ENCODE data around the gene GRIK4. TPM values are rescaled to one million over a fixed set of nuclear protein-coding genes. Genes with fewer than 3 reads are reported as not detected.
"Not testable (repeated sequence)": the region's sequence is repeated elsewhere in the genome, so short reads cannot be mapped to it uniquely, and the experiment has no call there.

Gene GRIK4
- total RNA-seq, 6 experiments from 2014 or later: 0.07 to 0.11 TPM; not detected in 4

DNA sequence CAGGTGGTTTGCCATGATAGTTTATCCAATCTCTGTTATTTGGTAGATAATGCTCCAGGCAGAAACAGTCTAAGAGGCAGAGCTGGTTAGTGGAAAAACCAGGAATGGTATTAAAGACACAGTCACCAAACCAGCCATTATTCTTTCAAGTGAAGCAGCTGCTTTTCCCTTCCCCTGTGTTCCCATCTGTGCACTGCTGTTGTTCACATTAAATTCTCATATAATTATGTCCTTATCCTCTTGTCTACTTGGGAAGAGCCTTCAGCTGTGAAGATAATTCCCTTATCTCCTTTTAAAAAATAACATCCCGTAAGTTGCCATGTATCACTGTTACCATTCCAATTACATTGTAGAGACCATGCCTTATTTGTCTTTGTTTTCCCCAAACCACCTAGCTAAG, 507.2 kb downstream of the GRIK4 start:
- TF ChIP-seq, protein P1, sequence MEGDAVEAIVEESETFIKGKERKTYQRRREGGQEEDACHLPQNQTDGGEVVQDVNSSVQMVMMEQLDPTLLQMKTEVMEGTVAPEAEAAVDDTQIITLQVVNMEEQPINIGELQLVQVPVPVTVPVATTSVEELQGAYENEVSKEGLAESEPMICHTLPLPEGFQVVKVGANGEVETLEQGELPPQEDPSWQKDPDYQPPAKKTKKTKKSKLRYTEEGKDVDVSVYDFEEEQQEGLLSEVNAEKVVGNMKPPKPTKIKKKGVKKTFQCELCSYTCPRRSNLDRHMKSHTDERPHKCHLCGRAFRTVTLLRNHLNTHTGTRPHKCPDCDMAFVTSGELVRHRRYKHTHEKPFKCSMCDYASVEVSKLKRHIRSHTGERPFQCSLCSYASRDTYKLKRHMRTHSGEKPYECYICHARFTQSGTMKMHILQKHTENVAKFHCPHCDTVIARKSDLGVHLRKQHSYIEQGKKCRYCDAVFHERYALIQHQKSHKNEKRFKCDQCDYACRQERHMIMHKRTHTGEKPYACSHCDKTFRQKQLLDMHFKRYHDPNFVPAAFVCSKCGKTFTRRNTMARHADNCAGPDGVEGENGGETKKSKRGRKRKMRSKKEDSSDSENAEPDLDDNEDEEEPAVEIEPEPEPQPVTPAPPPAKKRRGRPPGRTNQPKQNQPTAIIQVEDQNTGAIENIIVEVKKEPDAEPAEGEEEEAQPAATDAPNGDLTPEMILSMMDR (IDR thresholded peaks at IDR 0.05): no peak
- no peak for TF ChIP-seq POLR2A (IDR thresholded peaks at IDR 0.05)
- WGBS (ENCODE audit: insufficient coverage, low coverage, low lambda C conversion rate, missing lambda C conversion rate): 73% methylated on average over 1 of the region's 1 CpG
- no peak for DNase-seq
- H3K4me3 ChIP-seq: no peak overlapping the region
- H3K9me3 ChIP-seq: no peaks in the 10 kb centered on the region
- no peaks in the 10 kb centered on the region for H3K27me3 ChIP-seq
- intact Hi-C loops (cut with DNase I): no loop called here
- ATAC-seq: no peak
- no peaks in the 10 kb centered on the region for H3K36me3 ChIP-seq
- no peak overlapping the region for H3K27ac ChIP-seq
- H3K4me1 ChIP-seq: no peaks in the 10 kb centered on the region

DNA sequence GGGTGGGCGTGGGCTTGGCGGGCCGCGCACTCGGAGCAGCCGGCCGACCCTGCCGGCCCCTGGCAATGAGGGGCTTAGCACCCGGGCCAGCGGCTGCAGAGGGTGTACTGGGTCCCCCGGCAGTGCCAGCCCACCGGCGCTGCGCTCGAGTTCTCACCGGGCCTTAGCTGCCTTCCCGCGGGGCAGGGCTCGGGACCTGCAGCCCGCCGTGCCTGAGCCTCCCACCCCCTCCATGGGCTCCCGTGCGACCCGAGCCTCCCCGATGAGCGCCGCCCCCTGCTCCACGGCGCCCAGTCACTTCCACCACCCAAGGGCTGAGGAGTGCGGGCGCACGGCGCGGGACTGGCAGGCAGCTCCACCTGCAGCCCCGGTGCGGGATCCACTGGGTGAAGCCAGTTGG, 510.2 kb downstream of the GRIK4 start:
- no CpG with 5 or more reads among the region's 36 CpGs for WGBS (ENCODE audit: insufficient coverage, low coverage, low lambda C conversion rate, missing lambda C conversion rate)
- ATAC-seq; H3K27me3 ChIP-seq; intact Hi-C loops (cut with DNase I); H3K4me3 ChIP-seq; DNase-seq; H3K36me3 ChIP-seq; H3K27ac ChIP-seq; H3K9me3 ChIP-seq: not testable (repeated sequence)
- H3K4me1 ChIP-seq: peaks cover 0 to 12% (median 3%) of the 10 kb centered on the region in 4 donors

DNA sequence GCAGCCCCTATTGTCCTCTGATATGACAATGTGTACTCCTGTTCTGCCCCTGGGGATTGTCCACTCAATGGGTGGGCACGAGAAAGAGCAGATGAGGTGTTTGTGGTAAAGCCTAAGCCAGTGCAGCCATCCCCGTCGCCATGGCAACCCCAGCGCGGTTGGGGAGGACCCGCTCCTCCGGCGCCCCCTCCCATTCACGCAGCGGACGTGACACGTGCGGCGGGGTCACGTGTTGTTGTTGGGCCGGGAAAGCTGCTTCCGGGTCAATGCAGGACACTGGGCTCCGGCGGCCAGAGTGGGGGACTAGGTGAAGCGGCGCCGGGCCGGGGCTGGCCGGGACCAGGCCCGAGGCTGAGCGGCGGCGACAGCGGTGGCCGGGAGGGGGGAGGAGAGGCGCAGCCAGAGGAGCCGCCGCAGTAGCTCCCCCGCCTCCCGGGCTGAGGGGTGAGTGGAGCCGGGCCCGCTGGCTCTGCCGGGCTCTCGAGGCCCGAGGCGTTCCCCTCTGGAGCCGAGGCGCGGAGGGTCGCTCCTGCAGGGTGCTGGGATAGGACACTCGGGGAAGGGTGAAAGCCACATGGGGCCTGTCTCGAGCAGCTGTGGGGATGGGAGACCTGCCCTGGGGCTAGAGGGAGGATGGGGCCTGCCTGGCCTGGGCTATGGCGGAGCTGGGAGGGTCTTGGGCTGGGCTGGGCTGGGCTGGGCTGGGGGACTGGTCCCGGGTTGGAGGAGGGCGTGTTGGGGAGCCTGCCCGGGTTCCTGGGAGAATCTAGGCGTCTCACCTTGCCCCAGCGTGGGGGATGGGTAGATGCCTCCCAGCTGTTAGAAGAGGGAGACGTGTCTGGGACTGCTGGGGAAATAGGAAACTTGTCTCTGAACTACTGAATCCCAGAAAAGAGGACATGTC, 512.6 kb downstream of the GRIK4 start, which contains the start of gene TBCEL:
Gene TBCEL (plus strand): TSS at position 255 of the 904 bp plus-strand sequence. CDS start 21,589 bp downstream, outside the sequence.
- TF ChIP-seq, protein P1 (IDR thresholded peaks at IDR 0.05): no peak
- ATAC-seq: peak; percentile 92 to 97 (median 96)
- DNase-seq: peak; percentile 85 to 93 (median 88)
- intact Hi-C loops (cut with DNase I): no loop called here
- Histone ChIP-seq H3K4me3 (peak within 1 kb of the TSS; percentile 61 to 80 (median 77)), H3K4me1 (peaks cover 0 to 17% (median 5%) of the 10 kb centered on the region in 4 donors), H3K9me3 (no peaks in the 10 kb centered on the region), H3K27me3 (no peaks in the 10 kb centered on the region), H3K36me3 (no peaks in the 10 kb centered on the region), H3K27ac (peak within 1 kb of the TSS; percentile 48 to 79 (median 71))
- 0% methylated on average over 17 of the region's 54 CpGs for WGBS (ENCODE audit: insufficient coverage, low coverage, low lambda C conversion rate, missing lambda C conversion rate)

DNA sequence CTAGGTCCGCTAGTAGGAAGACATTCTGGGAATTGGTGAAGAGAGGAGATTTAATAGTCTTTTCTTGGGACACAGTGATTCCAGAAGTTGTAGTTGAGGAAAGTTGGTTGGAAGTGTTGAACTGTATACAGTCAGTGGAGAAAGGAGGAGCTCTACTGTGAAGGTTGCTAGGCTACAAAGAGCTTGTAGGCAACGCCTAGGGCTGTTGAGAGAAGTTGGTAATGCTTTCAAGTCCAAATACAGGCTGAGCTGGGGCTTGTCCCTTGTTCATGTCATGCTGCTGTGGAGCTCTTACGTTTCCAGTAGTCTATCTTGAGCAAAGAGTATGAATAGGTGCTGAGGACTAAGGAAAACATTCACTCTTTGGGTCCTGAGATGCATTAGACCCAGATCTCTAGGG, 513.4 kb downstream of the GRIK4 start:
- DNase-seq (no peak), ATAC-seq (peak; percentile 21 to 56 (median 36))
- no peaks in the 10 kb centered on the region for H3K27me3 ChIP-seq
- peak overlapping the region; percentile 61 to 80 (median 77) for H3K4me3 ChIP-seq
- H3K4me1 ChIP-seq: peaks cover 0 to 22% (median 7%) of the 10 kb centered on the region in 4 donors
- peak overlapping the region; percentile 48 to 79 (median 71) for H3K27ac ChIP-seq
- TF ChIP-seq POLR2A (IDR thresholded peaks at IDR 0.05): no peak
- TF ChIP-seq, protein P1 (IDR thresholded peaks at IDR 0.05): no peak
- intact Hi-C loops (cut with DNase I): no loop called here
- no peaks in the 10 kb centered on the region for H3K9me3 ChIP-seq
- WGBS (ENCODE audit: insufficient coverage, low coverage, low lambda C conversion rate, missing lambda C conversion rate): 53% methylated on average over 3 of the region's 3 CpGs
- no peaks in the 10 kb centered on the region for H3K36me3 ChIP-seq

DNA sequence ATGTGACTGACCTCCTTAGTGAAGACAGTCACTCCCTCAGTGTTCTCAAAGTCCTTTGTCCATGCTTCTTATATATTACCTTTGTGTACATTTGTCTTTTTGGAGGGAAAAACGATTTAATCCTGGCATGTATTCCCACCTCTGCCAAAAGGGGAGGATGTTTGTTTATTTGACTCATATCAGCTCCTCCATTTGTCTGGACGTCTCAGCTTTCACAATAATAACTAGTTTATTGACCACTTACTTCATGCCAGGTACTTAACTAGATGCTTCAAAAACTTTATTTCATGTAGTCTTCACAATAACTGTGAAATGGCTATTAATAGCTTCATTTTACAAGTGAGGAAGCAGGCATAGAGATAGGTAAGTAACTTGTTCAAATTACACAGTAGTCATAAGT, 517.6 kb downstream of the GRIK4 start:
- ATAC-seq (no peak), DNase-seq (no peak)
- Histone ChIP-seq H3K4me1 (peaks cover 0 to 41% (median 14%) of the 10 kb centered on the region in 4 donors), H3K9me3 (no peaks in the 10 kb centered on the region), H3K27ac (no peak overlapping the region), H3K4me3 (no peak overlapping the region), H3K27me3 (no peaks in the 10 kb centered on the region), H3K36me3 (no peaks in the 10 kb centered on the region)
- TF ChIP-seq, protein P1 (IDR thresholded peaks at IDR 0.05): no peak
- no peak for TF ChIP-seq POLR2A (IDR thresholded peaks at IDR 0.05)
- intact Hi-C loops (cut with DNase I): no loop called here
- 8% methylated on average over 2 of the region's 2 CpGs for WGBS (ENCODE audit: insufficient coverage, low coverage, low lambda C conversion rate, missing lambda C conversion rate)
